Activated CD4-positive, alpha-beta T cell treated with anti-CD3 and anti-CD28 coated beads, Interleukin-2, amount 10 ng/mL, durations not matched to agents 24 days and 14 days (primary cell): ENCODE results near the gene MRPS34. TPM values are rescaled to one million over a fixed set of nuclear protein-coding genes. Genes with fewer than 3 reads are reported as not detected.

Experiments used
- DNase-seq: peaks from one replicate; pipeline ENCODE4 v3.0.0; 2022
- H3K27ac Mint-ChIP-seq: one replicate; pipeline ENCODE4 v1.8.0; 2022; ENCODE audit warnings: mild to moderate bottlenecking, mixed read lengths
- H3K27me3 Mint-ChIP-seq: one replicate; pipeline ENCODE4 v1.8.0; 2022; ENCODE audit warnings: mixed read lengths
- H3K36me3 Mint-ChIP-seq: one replicate; pipeline ENCODE4 v1.8.0; 2022; ENCODE audit warnings: low read depth, mild to moderate bottlenecking, mixed read lengths
- H3K4me1 Mint-ChIP-seq: one replicate; pipeline ENCODE4 v1.8.0; 2021; ENCODE audit warnings: mixed read lengths
- H3K4me3 Mint-ChIP-seq: one replicate; pipeline ENCODE4 v1.8.0; 2022; ENCODE audit warnings: mild to moderate bottlenecking, moderate library complexity, mixed read lengths
- H3K9me3 Mint-ChIP-seq: one replicate; pipeline ENCODE4 v1.8.0; 2021; ENCODE audit warnings: mixed read lengths
- intact Hi-C: fragments of 100-400 bp; cut with micrococcal nuclease; formaldehyde crosslinking; loops from one replicate; pipeline ENCODE4 v1.15.1; 2023
- total RNA-seq: library from RNA; stranded (reverse); gene quantifications from 2 replicates; pipeline ENCODE4 v1.2.3, GENCODE V29; 2022

MRPS34 gene
- total RNA-seq, 1 donor from 2014 or later, result 201 TPM

- Mint-ChIP-seq H3K9me3 (no peaks in the 10 kb centered on the region), H3K36me3 (peaks cover 10% of the 10 kb centered on the region), H3K4me1 (peaks cover 9% of the 10 kb centered on the region), H3K27ac (peak overlapping the region; percentile 72), H3K27me3 (peaks cover 2% of the 10 kb centered on the region), H3K4me3 (peak overlapping the region; percentile 93)
- DNase-seq, result peak; percentile 83
- intact Hi-C loops, result loop anchor here (1.0 to 2.0 kb wide), 3 partner anchors 9 to 373 kb away; partner anchors contain the start of genes FAHD1, HAGH, MRPS34 and TRAF7
Measured at GRCh38 chr16:1781758-1782407, 8.9 kb upstream of the MRPS34 start.

- intact Hi-C loops, result no loop called here
- Mint-ChIP-seq H3K36me3 (peaks cover 10% of the 10 kb centered on the region), H3K27ac (peak overlapping the region; percentile 72), H3K9me3 (no peaks in the 10 kb centered on the region), H3K4me3 (peak overlapping the region; percentile 85), H3K27me3 (peaks cover 2% of the 10 kb centered on the region), H3K4me1 (peaks cover 9% of the 10 kb centered on the region)
- DNase-seq, result no peak
Measured at GRCh38 chr16:1781254-1781653, 8.3 kb upstream of the MRPS34 start.

GRCh38 chr16:1780677-1781072 lies 7.7 kb upstream of the MRPS34 start:
- Mint-ChIP-seq H3K4me1 (peaks cover 9% of the 10 kb centered on the region), H3K4me3 (peak overlapping the region; percentile 34), H3K9me3 (no peaks in the 10 kb centered on the region), H3K36me3 (peaks cover 10% of the 10 kb centered on the region), H3K27me3 (peaks cover 2% of the 10 kb centered on the region), H3K27ac (no peak overlapping the region)
- intact Hi-C loops, result no loop called here
- no peak for DNase-seq

- Mint-ChIP-seq H3K9me3 (no peaks in the 10 kb centered on the region), H3K36me3 (peaks cover 9% of the 10 kb centered on the region), H3K27me3 (peaks cover 2% of the 10 kb centered on the region), H3K27ac (no peak overlapping the region), H3K4me1 (peaks cover 9% of the 10 kb centered on the region), H3K4me3 (peak overlapping the region; percentile 34)
- no peak for DNase-seq
- intact Hi-C loops, result no loop called here
Measured at GRCh38 chr16:1779741-1780676, 7.1 kb upstream of the MRPS34 start.

GRCh38 chr16:1779234-1779701 lies 6.3 kb upstream of the MRPS34 start:
- no peak for DNase-seq
- Mint-ChIP-seq H3K9me3 (no peaks in the 10 kb centered on the region), H3K36me3 (peaks cover 8% of the 10 kb centered on the region), H3K27me3 (peaks cover 2% of the 10 kb centered on the region), H3K4me1 (peaks cover 9% of the 10 kb centered on the region), H3K27ac (no peak overlapping the region), H3K4me3 (no peak overlapping the region)
- intact Hi-C loops, result no loop called here

- no peak for DNase-seq
- H3K4me1 Mint-ChIP-seq, result peaks cover 10% of the 10 kb centered on the region
- no peak overlapping the region for H3K27ac Mint-ChIP-seq
- H3K27me3 Mint-ChIP-seq, result peaks cover 2% of the 10 kb centered on the region
- peaks cover 6% of the 10 kb centered on the region for H3K36me3 Mint-ChIP-seq
- intact Hi-C loops, result no loop called here
- no peaks in the 10 kb centered on the region for H3K9me3 Mint-ChIP-seq
- H3K4me3 Mint-ChIP-seq, result no peak overlapping the region
Measured at GRCh38 chr16:1778200-1779179, 5.6 kb upstream of the MRPS34 start.

- DNase-seq, result no peak
- Mint-ChIP-seq H3K27ac (no peak overlapping the region), H3K36me3 (peaks cover 6% of the 10 kb centered on the region), H3K27me3 (peaks cover under 1% of the 10 kb centered on the region), H3K4me1 (peaks cover 10% of the 10 kb centered on the region), H3K9me3 (no peaks in the 10 kb centered on the region), H3K4me3 (no peak overlapping the region)
- intact Hi-C loops, result no loop called here
Measured at GRCh38 chr16:1777375-1778199, 4.7 kb upstream of the MRPS34 start.

GRCh38 chr16:1776991-1777374 lies 4.0 kb upstream of the MRPS34 start:
- peaks cover 13% of the 10 kb centered on the region for H3K4me1 Mint-ChIP-seq
- H3K27me3 Mint-ChIP-seq, result no peaks in the 10 kb centered on the region
- intact Hi-C loops, result no loop called here
- DNase-seq, result no peak
- H3K27ac Mint-ChIP-seq, result no peak overlapping the region
- no peak overlapping the region for H3K4me3 Mint-ChIP-seq
- H3K9me3 Mint-ChIP-seq, result no peaks in the 10 kb centered on the region
- H3K36me3 Mint-ChIP-seq, result peaks cover 11% of the 10 kb centered on the region

GRCh38 chr16:1776672-1776955 lies 3.7 kb upstream of the MRPS34 start:
- Mint-ChIP-seq H3K9me3 (no peaks in the 10 kb centered on the region), H3K4me1 (peaks cover 12% of the 10 kb centered on the region), H3K27me3 (no peaks in the 10 kb centered on the region), H3K4me3 (no peak overlapping the region), H3K27ac (no peak overlapping the region), H3K36me3 (peaks cover 12% of the 10 kb centered on the region)
- intact Hi-C loops, result no loop called here
- DNase-seq, result no peak

- no peaks in the 10 kb centered on the region for H3K9me3 Mint-ChIP-seq
- intact Hi-C loops, result no loop called here
- H3K27ac Mint-ChIP-seq, result no peak overlapping the region
- H3K4me3 Mint-ChIP-seq, result no peak overlapping the region
- no peak for DNase-seq
- peaks cover 9% of the 10 kb centered on the region for H3K4me1 Mint-ChIP-seq
- peaks cover 13% of the 10 kb centered on the region for H3K36me3 Mint-ChIP-seq
- no peaks in the 10 kb centered on the region for H3K27me3 Mint-ChIP-seq
Measured at GRCh38 chr16:1775846-1776671, 3.1 kb upstream of the MRPS34 start.

GRCh38 chr16:1775006-1775845 lies 2.3 kb upstream of the MRPS34 start:
- Mint-ChIP-seq H3K36me3 (peaks cover 16% of the 10 kb centered on the region), H3K4me1 (peaks cover 7% of the 10 kb centered on the region), H3K27ac (no peak overlapping the region), H3K4me3 (peak overlapping the region; percentile 45), H3K9me3 (no peaks in the 10 kb centered on the region), H3K27me3 (no peaks in the 10 kb centered on the region)
- intact Hi-C loops, result no loop called here
- no peak for DNase-seq

- Mint-ChIP-seq H3K9me3 (no peaks in the 10 kb centered on the region), H3K27ac (no peak overlapping the region), H3K36me3 (peaks cover 17% of the 10 kb centered on the region), H3K27me3 (no peaks in the 10 kb centered on the region), H3K4me3 (peak overlapping the region; percentile 93), H3K4me1 (peaks cover 10% of the 10 kb centered on the region)
- intact Hi-C loops, result loop anchor here (5.0 kb wide), 2 partner anchors 67 to 168 kb away; partner anchors contain the start of genes MAPK8IP3 and MSRB1
- DNase-seq, result no peak
Measured at GRCh38 chr16:1774448-1774780, 1.5 kb upstream of the MRPS34 start.
